HepG2 (cell line): Measurements from ENCODE around the gene TUBA4B. TPM values are rescaled to one million over a fixed set of nuclear protein-coding genes. Genes with fewer than 3 reads are reported as not detected.

Experiments used
- CAMTA2 ChIP-seq: sonication (generic); formaldehyde crosslinking; IDR thresholded peaks from 2 replicates; pipeline ENCODE4 v1.4.0; 2020; ENCODE audit warnings: mild to moderate bottlenecking, missing genetic modification reagents, borderline replicate concordance
- GFI1 ChIP-seq: sonication (generic); formaldehyde crosslinking; IDR thresholded peaks from 2 replicates; pipeline ENCODE4 v1.5.0; 2020; ENCODE audit warnings: missing genetic modification reagents, mild to moderate bottlenecking, borderline replicate concordance
- HMGA1 ChIP-seq: sonication (generic); formaldehyde crosslinking; conservative IDR thresholded peaks from 2 replicates; pipeline ENCODE4 v1.4.0; 2020; ENCODE audit warnings: missing genetic modification reagents
- NFATC3 ChIP-seq: sonication (generic); formaldehyde crosslinking; IDR thresholded peaks from 2 replicates; pipeline ENCODE4 v1.5.1; 2020; ENCODE audit warnings: mild to moderate bottlenecking, missing genetic modification reagents
- PHF20 ChIP-seq: sonication (generic); formaldehyde crosslinking; IDR thresholded peaks from 2 replicates; pipeline ENCODE4 v1.5.0; 2020; ENCODE audit warnings: mild to moderate bottlenecking, missing genetic modification reagents
- TBL1XR1 ChIP-seq: fragments of 150-350 bp; IDR thresholded peaks from 2 replicates; pipeline ENCODE4 v1.6.1; 2014; ENCODE audit warnings: borderline replicate concordance, low read length; ENCODE audit not compliant: partially characterized antibody
- TP53 ChIP-seq: sonication (generic); formaldehyde crosslinking; conservative IDR thresholded peaks from 2 replicates; pipeline ENCODE4 v1.4.0; 2020; ENCODE audit warnings: missing genetic modification reagents
- ZNF484 ChIP-seq: sonication (generic); formaldehyde crosslinking; IDR thresholded peaks from 2 replicates; pipeline ENCODE4 v1.5.1; 2020; ENCODE audit warnings: mild to moderate bottlenecking, low read depth, missing genetic modification reagents, borderline replicate concordance
- ZNF766 ChIP-seq: sonication (generic); formaldehyde crosslinking; IDR thresholded peaks from 2 replicates; pipeline ENCODE4 v1.5.0; 2020; ENCODE audit warnings: missing genetic modification reagents, borderline replicate concordance
- polyA plus RNA-seq, 8 experiments: library from polyadenylated mRNA; depleted of rRNA in 3 of 8; stranded (reverse) in 7 of 8; unstranded in 1 of 8; fragments of >200 nt; fragmentation: Illumina TruSeq in 4 of 8; extraction: Trizol in 4 of 8; gene quantifications; 2 replicates each; pipeline versions ENCODE4 v1.2.1 to v1.2.3, GENCODE V29; 2011 to 2016; ENCODE audit warnings: low read depth in 4 of 8, missing spikeins in 1 of 8, mixed read lengths in 1 of 8; ENCODE audit not compliant: insufficient read depth in 1 of 8
- total RNA-seq, 5 experiments: library from RNA; depleted of rRNA; stranded (reverse); fragments of >200 nt; fragmentation: Illumina TruSeq; extraction: Trizol; gene quantifications; 2 replicates each; pipeline ENCODE4 v1.2.3, GENCODE V29; 2016; ENCODE audit warnings: low read depth in 1 of 5
- TF ChIP-seq, protein P1 (sequence below): sonication (generic); formaldehyde crosslinking; IDR thresholded peaks from 2 replicates; pipeline ENCODE4 v1.5.0; 2020; ENCODE audit warnings: mild to moderate bottlenecking, missing genetic modification reagents
- TF ChIP-seq, protein P2 (sequence below): IDR thresholded peaks from 2 replicates; pipeline ENCODE4 v1.6.1; 2018; ENCODE audit warnings: missing genetic modification reagents, mild to moderate bottlenecking, missing compliant biosample characterization
- TF ChIP-seq, protein P3 (sequence below): IDR thresholded peaks from 2 replicates; pipeline ENCODE4 v1.6.1; 2016; ENCODE audit warnings: mild to moderate bottlenecking
- TF ChIP-seq, protein P4 (sequence below): sonication (generic); formaldehyde crosslinking; IDR thresholded peaks from 2 replicates; pipeline ENCODE4 v1.5.1; 2020; ENCODE audit warnings: mild to moderate bottlenecking, missing genetic modification reagents, borderline replicate concordance
- TF ChIP-seq, protein P5 (sequence below): sonication (generic); formaldehyde crosslinking; IDR thresholded peaks from 2 replicates; pipeline ENCODE4 v1.5.0; 2020; ENCODE audit warnings: mild to moderate bottlenecking, missing genetic modification reagents

The TUBA4B gene
- total and polyA plus RNA-seq, 2 of the 13 experiments (the other 11 are each of a cell fraction or from before 2014, with no cell fraction given): 0.18 to 0.22 TPM

DNA sequence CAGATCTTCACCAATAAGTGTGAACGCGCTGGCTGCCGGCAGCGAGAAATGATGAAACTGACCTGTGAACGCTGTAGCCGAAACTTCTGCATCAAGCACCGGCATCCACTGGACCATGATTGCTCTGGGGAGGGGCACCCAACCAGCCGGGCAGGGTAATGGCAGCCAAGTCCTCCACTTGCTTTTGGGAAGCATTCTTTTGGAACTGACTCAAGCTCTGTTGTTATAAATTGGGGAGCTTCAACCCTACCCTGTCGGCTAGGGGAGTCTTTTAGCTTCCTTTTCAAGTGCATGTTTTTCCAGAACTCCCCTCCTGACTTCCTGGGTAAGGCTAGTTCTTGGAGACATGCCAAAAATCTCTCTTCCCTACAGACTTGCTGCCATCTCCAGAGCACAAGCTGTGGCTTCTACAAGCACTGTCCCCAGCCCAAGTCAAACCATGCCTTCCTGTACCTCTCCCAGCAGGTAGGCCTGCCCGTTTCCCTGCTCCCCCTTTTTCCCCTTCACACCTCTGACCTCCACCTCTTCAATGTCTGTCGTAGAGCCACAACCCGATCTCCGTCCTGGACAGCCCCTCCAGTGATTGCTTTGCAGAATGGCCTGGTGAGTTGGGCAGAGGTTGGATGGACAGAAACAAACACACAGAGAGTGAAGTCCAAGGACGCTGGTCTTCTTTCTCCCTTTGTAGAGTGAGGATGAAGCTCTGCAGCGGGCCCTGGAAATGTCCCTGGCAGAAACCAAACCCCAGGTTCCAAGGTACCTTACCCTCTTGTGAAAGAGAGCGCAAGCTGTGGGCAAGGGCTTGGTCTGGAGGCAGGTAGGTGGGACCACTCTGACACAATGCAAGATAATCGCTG is 44.9 kb upstream of the TUBA4B start (continued):
- TF ChIP-seq, protein P1, sequence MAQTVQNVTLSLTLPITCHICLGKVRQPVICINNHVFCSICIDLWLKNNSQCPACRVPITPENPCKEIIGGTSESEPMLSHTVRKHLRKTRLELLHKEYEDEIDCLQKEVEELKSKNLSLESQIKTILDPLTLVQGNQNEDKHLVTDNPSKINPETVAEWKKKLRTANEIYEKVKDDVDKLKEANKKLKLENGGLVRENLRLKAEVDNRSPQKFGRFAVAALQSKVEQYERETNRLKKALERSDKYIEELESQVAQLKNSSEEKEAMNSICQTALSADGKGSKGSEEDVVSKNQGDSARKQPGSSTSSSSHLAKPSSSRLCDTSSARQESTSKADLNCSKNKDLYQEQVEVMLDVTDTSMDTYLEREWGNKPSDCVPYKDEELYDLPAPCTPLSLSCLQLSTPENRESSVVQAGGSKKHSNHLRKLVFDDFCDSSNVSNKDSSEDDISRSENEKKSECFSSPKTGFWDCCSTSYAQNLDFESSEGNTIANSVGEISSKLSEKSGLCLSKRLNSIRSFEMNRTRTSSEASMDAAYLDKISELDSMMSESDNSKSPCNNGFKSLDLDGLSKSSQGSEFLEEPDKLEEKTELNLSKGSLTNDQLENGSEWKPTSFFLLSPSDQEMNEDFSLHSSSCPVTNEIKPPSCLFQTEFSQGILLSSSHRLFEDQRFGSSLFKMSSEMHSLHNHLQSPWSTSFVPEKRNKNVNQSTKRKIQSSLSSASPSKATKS (CRISPR knock-in tag): no peak
- TF ChIP-seq, protein P2, sequence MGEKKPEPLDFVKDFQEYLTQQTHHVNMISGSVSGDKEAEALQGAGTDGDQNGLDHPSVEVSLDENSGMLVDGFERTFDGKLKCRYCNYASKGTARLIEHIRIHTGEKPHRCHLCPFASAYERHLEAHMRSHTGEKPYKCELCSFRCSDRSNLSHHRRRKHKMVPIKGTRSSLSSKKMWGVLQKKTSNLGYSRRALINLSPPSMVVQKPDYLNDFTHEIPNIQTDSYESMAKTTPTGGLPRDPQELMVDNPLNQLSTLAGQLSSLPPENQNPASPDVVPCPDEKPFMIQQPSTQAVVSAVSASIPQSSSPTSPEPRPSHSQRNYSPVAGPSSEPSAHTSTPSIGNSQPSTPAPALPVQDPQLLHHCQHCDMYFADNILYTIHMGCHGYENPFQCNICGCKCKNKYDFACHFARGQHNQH (CRISPR knock-in tag): peak; percentile 62; the same call in 1 of the 2 replicates
- TF ChIP-seq HMGA1 (CRISPR knock-in tag) (no peak), TP53 (CRISPR knock-in tag) (no peak), TBL1XR1 (no peak), ZNF484 (CRISPR knock-in tag) (no peak), CAMTA2 (CRISPR knock-in tag) (no peak), ZNF766 (CRISPR knock-in tag) (peak; percentile 74; the same call in 1 of the 2 replicates), GFI1 (CRISPR knock-in tag) (peak; percentile 75; the same call in 1 of the 2 replicates), PHF20 (no peak; the same call in 1 of the 2 replicates), NFATC3 (no peak)
- TF ChIP-seq, protein P3, sequence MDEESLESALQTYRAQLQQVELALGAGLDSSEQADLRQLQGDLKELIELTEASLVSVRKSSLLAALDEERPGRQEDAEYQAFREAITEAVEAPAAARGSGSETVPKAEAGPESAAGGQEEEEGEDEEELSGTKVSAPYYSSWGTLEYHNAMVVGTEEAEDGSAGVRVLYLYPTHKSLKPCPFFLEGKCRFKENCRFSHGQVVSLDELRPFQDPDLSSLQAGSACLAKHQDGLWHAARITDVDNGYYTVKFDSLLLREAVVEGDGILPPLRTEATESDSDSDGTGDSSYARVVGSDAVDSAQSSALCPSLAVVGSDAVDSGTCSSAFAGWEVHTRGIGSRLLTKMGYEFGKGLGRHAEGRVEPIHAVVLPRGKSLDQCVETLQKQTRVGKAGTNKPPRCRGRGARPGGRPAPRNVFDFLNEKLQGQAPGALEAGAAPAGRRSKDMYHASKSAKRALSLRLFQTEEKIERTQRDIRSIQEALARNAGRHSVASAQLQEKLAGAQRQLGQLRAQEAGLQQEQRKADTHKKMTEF: peak; percentile 56
- TF ChIP-seq, protein P4, sequence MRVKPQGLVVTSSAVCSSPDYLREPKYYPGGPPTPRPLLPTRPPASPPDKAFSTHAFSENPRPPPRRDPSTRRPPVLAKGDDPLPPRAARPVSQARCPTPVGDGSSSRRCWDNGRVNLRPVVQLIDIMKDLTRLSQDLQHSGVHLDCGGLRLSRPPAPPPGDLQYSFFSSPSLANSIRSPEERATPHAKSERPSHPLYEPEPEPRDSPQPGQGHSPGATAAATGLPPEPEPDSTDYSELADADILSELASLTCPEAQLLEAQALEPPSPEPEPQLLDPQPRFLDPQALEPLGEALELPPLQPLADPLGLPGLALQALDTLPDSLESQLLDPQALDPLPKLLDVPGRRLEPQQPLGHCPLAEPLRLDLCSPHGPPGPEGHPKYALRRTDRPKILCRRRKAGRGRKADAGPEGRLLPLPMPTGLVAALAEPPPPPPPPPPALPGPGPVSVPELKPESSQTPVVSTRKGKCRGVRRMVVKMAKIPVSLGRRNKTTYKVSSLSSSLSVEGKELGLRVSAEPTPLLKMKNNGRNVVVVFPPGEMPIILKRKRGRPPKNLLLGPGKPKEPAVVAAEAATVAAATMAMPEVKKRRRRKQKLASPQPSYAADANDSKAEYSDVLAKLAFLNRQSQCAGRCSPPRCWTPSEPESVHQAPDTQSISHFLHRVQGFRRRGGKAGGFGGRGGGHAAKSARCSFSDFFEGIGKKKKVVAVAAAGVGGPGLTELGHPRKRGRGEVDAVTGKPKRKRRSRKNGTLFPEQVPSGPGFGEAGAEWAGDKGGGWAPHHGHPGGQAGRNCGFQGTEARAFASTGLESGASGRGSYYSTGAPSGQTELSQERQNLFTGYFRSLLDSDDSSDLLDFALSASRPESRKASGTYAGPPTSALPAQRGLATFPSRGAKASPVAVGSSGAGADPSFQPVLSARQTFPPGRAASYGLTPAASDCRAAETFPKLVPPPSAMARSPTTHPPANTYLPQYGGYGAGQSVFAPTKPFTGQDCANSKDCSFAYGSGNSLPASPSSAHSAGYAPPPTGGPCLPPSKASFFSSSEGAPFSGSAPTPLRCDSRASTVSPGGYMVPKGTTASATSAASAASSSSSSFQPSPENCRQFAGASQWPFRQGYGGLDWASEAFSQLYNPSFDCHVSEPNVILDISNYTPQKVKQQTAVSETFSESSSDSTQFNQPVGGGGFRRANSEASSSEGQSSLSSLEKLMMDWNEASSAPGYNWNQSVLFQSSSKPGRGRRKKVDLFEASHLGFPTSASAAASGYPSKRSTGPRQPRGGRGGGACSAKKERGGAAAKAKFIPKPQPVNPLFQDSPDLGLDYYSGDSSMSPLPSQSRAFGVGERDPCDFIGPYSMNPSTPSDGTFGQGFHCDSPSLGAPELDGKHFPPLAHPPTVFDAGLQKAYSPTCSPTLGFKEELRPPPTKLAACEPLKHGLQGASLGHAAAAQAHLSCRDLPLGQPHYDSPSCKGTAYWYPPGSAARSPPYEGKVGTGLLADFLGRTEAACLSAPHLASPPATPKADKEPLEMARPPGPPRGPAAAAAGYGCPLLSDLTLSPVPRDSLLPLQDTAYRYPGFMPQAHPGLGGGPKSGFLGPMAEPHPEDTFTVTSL (CRISPR knock-in tag): peak; percentile 45; the same call in 1 of the 2 replicates
- TF ChIP-seq, protein P5, sequence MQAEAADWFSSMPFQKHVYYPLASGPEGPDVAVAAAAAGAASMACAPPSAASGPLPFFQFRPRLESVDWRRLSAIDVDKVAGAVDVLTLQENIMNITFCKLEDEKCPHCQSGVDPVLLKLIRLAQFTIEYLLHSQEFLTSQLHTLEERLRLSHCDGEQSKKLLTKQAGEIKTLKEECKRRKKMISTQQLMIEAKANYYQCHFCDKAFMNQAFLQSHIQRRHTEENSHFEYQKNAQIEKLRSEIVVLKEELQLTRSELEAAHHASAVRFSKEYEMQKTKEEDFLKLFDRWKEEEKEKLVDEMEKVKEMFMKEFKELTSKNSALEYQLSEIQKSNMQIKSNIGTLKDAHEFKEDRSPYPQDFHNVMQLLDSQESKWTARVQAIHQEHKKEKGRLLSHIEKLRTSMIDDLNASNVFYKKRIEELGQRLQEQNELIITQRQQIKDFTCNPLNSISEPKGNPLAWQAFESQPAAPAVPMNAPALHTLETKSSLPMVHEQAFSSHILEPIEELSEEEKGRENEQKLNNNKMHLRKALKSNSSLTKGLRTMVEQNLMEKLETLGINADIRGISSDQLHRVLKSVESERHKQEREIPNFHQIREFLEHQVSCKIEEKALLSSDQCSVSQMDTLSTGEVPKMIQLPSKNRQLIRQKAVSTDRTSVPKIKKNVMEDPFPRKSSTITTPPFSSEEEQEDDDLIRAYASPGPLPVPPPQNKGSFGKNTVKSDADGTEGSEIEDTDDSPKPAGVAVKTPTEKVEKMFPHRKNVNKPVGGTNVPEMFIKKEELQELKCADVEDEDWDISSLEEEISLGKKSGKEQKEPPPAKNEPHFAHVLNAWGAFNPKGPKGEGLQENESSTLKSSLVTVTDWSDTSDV: no peak
